Chondrocyte (in vitro differentiated cells): ENCODE measurements around the gene DPP6. TPM values are rescaled to one million over a fixed set of nuclear protein-coding genes. Genes with fewer than 3 reads are reported as not detected.

Experiments
- DNase-seq: peaks from one replicate; pipeline ENCODE4 v3.0.0; 2021; ENCODE audit warnings: mixed read lengths, low spot score
- H3K27ac Mint-ChIP-seq: one replicate; pipeline ENCODE4 v1.8.0; 2021; ENCODE audit warnings: mild to moderate bottlenecking, moderate library complexity, mixed read lengths; ENCODE audit not compliant: unreplicated experiment
- H3K27me3 Mint-ChIP-seq: 2 replicates; pipeline ENCODE4 v1.8.0; 2021; ENCODE audit warnings: low read depth, mixed read lengths
- H3K36me3 Mint-ChIP-seq: 2 replicates; pipeline ENCODE4 v1.8.0; 2021; ENCODE audit warnings: low read depth, mixed read lengths
- H3K4me1 Mint-ChIP-seq: 2 replicates; pipeline ENCODE4 v1.8.0; 2021; ENCODE audit warnings: low read depth, mild to moderate bottlenecking, mixed read lengths
- H3K4me3 Mint-ChIP-seq: one replicate; pipeline ENCODE4 v1.8.0; 2021; ENCODE audit warnings: mild to moderate bottlenecking, moderate library complexity, mixed read lengths; ENCODE audit not compliant: unreplicated experiment
- H3K9me3 Mint-ChIP-seq: 2 replicates; pipeline ENCODE4 v1.8.0; 2021; ENCODE audit warnings: low read depth, mixed read lengths
- CTCF ChIP-seq: fragments of 200-600 bp; sonication (generic); IDR thresholded peaks from 2 replicates; pipeline ENCODE4 v1.5.0; 2021; ENCODE audit warnings: antibody characterized with exemption, mild to moderate bottlenecking, moderate library complexity
- total RNA-seq: library from RNA; stranded (reverse); gene quantifications from 3 replicates; pipeline ENCODE4 v1.2.1, GENCODE V29; 2021

Gene DPP6
- total RNA-seq, 1 donor from 2014 or later: not detected

GRCh38 chr7:154505362-154505761, 453.2 kb downstream of the DPP6 start:
- Mint-ChIP-seq H3K4me3 (no peak overlapping the region), H3K36me3 (no peaks in the 10 kb centered on the region), H3K27me3 (no peaks in the 10 kb centered on the region), H3K9me3 (peaks cover 18% of the 10 kb centered on the region), H3K4me1 (no peaks in the 10 kb centered on the region), H3K27ac (no peak overlapping the region)
- no peak for DNase-seq
- TF ChIP-seq CTCF: no peak

DNA sequence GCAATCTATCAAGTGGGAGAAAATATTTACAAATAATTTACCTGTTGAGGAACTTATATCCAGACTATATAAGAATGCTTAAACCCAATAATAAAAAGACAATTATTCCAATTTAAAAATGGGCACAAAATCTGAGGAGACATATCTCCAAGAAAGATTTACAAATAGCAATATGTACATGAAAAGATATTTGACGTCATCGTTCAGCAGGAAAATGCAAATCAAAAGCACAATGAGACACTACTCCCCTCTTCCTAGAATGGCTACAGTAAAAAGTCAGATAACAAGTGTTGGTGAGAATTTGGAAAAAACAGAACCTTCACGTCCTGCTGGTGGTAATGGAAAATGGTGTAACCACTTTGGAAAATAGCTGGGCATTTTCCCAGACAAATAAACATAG, 457.0 kb downstream of the DPP6 start:
- DNase-seq: no peak
- peaks cover 21% of the 10 kb centered on the region for H3K9me3 Mint-ChIP-seq
- TF ChIP-seq CTCF: no peak
- H3K27ac Mint-ChIP-seq: no peak overlapping the region
- H3K4me1 Mint-ChIP-seq: no peaks in the 10 kb centered on the region
- no peak overlapping the region for H3K4me3 Mint-ChIP-seq
- no peaks in the 10 kb centered on the region for H3K27me3 Mint-ChIP-seq
- no peaks in the 10 kb centered on the region for H3K36me3 Mint-ChIP-seq

DNA sequence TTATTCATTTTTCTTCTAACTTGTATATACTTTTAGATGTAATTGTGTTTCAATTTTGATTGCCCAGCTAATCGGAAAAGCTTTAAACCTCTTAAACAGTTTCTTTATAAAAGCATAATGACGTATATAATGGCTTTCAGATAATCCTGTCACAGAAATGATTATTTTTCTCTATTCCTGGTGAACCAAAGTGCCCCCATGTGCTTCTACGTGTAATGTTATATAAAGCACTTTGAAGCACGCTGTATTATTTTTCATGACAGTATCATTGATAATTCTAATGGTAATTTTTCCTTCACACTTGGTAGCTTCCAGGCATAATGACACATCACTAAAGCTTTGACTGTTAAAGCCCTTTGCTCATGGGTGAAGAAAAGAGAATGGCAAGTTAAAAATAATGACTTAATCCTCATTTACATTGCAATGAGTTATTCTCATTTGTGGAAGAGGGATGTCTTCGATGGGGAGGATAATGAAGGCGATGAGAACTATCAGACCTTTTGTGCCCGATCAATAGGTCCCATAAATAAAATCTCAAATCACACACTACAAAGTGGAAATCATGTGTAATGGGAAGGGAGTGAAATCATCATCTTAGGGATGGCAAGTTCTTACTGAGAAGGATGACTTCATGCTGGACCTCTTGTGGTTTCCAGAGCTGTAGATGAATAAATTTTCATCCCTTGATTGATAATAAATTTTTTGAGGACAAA, 460.1 kb downstream of the DPP6 start:
- TF ChIP-seq CTCF: no peak
- H3K27ac Mint-ChIP-seq: no peak overlapping the region
- H3K4me1 Mint-ChIP-seq: no peaks in the 10 kb centered on the region
- H3K9me3 Mint-ChIP-seq: peaks cover 43% of the 10 kb centered on the region
- H3K36me3 Mint-ChIP-seq: no peaks in the 10 kb centered on the region
- H3K27me3 Mint-ChIP-seq: no peaks in the 10 kb centered on the region
- H3K4me3 Mint-ChIP-seq: no peak overlapping the region
- DNase-seq: no peak

- H3K4me3 Mint-ChIP-seq: no peak overlapping the region
- H3K9me3 Mint-ChIP-seq: peaks cover 54% of the 10 kb centered on the region
- no peak for DNase-seq
- no peaks in the 10 kb centered on the region for H3K4me1 Mint-ChIP-seq
- no peaks in the 10 kb centered on the region for H3K36me3 Mint-ChIP-seq
- no peak overlapping the region for H3K27ac Mint-ChIP-seq
- no peak for TF ChIP-seq CTCF
- H3K27me3 Mint-ChIP-seq: no peaks in the 10 kb centered on the region
Measured at GRCh38 chr7:154517768-154518167, 465.6 kb downstream of the DPP6 start.

- no peak for TF ChIP-seq CTCF
- H3K27ac Mint-ChIP-seq: no peak overlapping the region
- no peaks in the 10 kb centered on the region for H3K36me3 Mint-ChIP-seq
- no peak overlapping the region for H3K4me3 Mint-ChIP-seq
- H3K27me3 Mint-ChIP-seq: no peaks in the 10 kb centered on the region
- no peak for DNase-seq
- peaks cover 57% of the 10 kb centered on the region for H3K9me3 Mint-ChIP-seq
- no peaks in the 10 kb centered on the region for H3K4me1 Mint-ChIP-seq
Measured at GRCh38 chr7:154519229-154519628, 467.0 kb downstream of the DPP6 start.
